Loucy (cell line): ENCODE measurements around the gene OR8I2.

Source experiments
- H2AFZ ChIP-seq: fragments of 200-600 bp; sonication (generic); 2 replicates; pipeline ENCODE4 v1.6.0; 2016; ENCODE audit warnings: antibody characterized with exemption, mild to moderate bottlenecking, low read length, moderate library complexity
- H3F3A ChIP-seq: fragments of 200-600 bp; 2 replicates; pipeline ENCODE4 v1.6.0; 2016; ENCODE audit warnings: antibody characterized with exemption, low read depth, mild to moderate bottlenecking
- H3K27me3 ChIP-seq: fragments of 200-600 bp; sonication (generic); 2 replicates; pipeline ENCODE4 v1.6.1; 2014; ENCODE audit warnings: low read length, mild to moderate bottlenecking; ENCODE audit not compliant: insufficient read depth, poor library complexity, severe bottlenecking
- H3K36me3 ChIP-seq: fragments of 200-600 bp; sonication (generic); 2 replicates; pipeline ENCODE4 v1.6.1; 2016; ENCODE audit warnings: low read length; ENCODE audit not compliant: insufficient read depth
- H3K4me1 ChIP-seq: fragments of 200-600 bp; sonication (generic); 2 replicates; pipeline ENCODE4 v1.5.1; 2014; ENCODE audit warnings: low read length, mild to moderate bottlenecking; ENCODE audit not compliant: insufficient read depth, poor library complexity, severe bottlenecking
- H3K4me2 ChIP-seq: fragments of 200-600 bp; sonication (generic); 2 replicates; pipeline ENCODE4 v1.6.0; 2014; ENCODE audit warnings: antibody characterized with exemption, low read length, low read depth, mild to moderate bottlenecking; ENCODE audit not compliant: poor library complexity, severe bottlenecking
- H3K4me3 ChIP-seq: fragments of 200-600 bp; sonication (generic); 2 replicates; pipeline ENCODE4 v1.5.1; 2014; ENCODE audit warnings: low read length, mild to moderate bottlenecking, mixed read lengths; ENCODE audit not compliant: poor library complexity, severe bottlenecking
- H3K79me2 ChIP-seq: fragments of 200-600 bp; sonication (generic); 2 replicates; pipeline ENCODE4 v1.6.1; 2014; ENCODE audit warnings: low read length; ENCODE audit not compliant: insufficient read depth
- H3K9ac ChIP-seq: fragments of 200-600 bp; sonication (generic); 2 replicates; pipeline ENCODE4 v1.6.0; 2014; ENCODE audit warnings: mild to moderate bottlenecking, low read depth, low read length, moderate library complexity; ENCODE audit not compliant: poor library complexity, severe bottlenecking
- H3K9me2 ChIP-seq: fragments of 200-600 bp; sonication (generic); replicated peaks from 2 replicates; pipeline ENCODE4 v1.6.1; 2016; ENCODE audit warnings: low read depth, low read length, mixed read lengths
- H3K9me3 ChIP-seq: fragments of 200-600 bp; sonication (generic); 2 replicates; pipeline ENCODE4 v1.6.1; 2014; ENCODE audit warnings: mild to moderate bottlenecking, antibody characterized with exemption, low read length, low read depth; ENCODE audit not compliant: insufficient read depth
- H4K20me1 ChIP-seq: fragments of 200-600 bp; sonication (generic); 2 replicates; pipeline ENCODE4 v1.6.0; 2014; ENCODE audit warnings: antibody characterized with exemption, low read length, mild to moderate bottlenecking; ENCODE audit not compliant: insufficient read depth, poor library complexity, severe bottlenecking
- CTCF ChIP-seq: fragments of 200-600 bp; sonication (generic); conservative IDR thresholded peaks from 2 replicates; pipeline ENCODE4 v1.5.1; 2014; ENCODE audit warnings: mild to moderate bottlenecking, antibody characterized with exemption, low read length
- EZH2phosphoT487 ChIP-seq: fragments of 200-600 bp; IDR thresholded peaks from 2 replicates; pipeline ENCODE4 v1.6.1; 2018; ENCODE audit warnings: antibody characterized with exemption, mild to moderate bottlenecking, moderate library complexity, borderline replicate concordance

The OR8I2 gene

DNA sequence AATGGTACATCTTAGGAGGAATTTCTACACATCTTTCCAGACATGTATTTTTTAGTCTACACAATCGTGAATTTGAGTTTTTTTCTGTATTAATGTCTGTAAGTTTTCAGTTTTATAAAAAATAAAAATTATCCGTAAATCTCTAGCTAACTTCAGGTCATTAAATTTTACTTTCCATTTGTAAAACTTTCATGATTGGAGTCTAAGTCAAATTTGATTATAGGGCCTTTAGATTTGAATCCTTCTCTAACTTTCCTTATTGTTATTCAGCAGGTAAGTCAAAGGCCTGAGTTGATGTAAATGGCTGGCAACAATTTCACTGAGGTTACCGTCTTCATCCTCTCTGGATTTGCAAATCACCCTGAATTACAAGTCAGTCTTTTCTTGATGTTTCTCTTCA, at the start of gene OR8I2:
OR8I2 (plus strand) TSS at position 301 of the 400 bp plus-strand sequence; CDS start at position 301, 0 bp downstream.
- TF ChIP-seq CTCF (no peak), EZH2phosphoT487 (no peak)
- no peaks in the 10 kb centered on the region for H3K27me3 ChIP-seq

DNA sequence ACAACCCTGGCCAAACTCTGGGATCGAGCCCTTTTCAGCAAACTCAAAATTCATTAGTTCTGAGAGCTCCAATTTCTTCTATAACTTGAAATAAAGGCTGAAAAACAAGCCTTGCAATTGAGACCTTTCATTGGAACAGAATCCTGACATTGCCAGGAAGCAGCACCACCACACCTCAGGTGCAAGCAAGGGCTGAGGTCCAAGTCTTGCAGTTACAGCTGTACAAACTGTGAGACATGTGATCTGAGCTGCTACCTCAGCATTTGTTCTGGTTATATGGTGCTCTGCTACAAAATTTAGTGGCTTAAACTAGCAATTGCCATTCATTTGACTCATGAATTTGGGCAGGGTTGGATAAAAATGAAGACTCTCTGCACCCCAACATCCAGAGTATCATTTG, 47.6 kb upstream of the OR8I2 start:
- Histone ChIP-seq H3K9me2 (no peaks in the 10 kb centered on the region), H3K4me1 (no peaks in the 10 kb centered on the region), H3K4me3 (no peak overlapping the region), H3K27me3 (no peaks in the 10 kb centered on the region), H3K36me3 (no peaks in the 10 kb centered on the region), H3K4me2 (no peak overlapping the region), H3K9me3 (no peaks in the 10 kb centered on the region; the same call in 1 of the 2 replicates), H4K20me1 (no peaks in the 10 kb centered on the region), H3K79me2 (no peaks in the 10 kb centered on the region), H3K9ac (no peak overlapping the region), H2AFZ (no peak overlapping the region), H3F3A (no peaks in the 10 kb centered on the region)
- TF ChIP-seq EZH2phosphoT487 (no peak), CTCF (no peak)

More for the DNA sequence above, at the start of gene OR8I2:
- H3F3A ChIP-seq = no peaks in the 10 kb centered on the region
- H3K79me2 ChIP-seq = no peaks in the 10 kb centered on the region
- H4K20me1 ChIP-seq = no peaks in the 10 kb centered on the region
- H3K4me1 ChIP-seq = no peaks in the 10 kb centered on the region
- no peak within 1 kb of the TSS for H3K4me3 ChIP-seq
- H3K9me2 ChIP-seq = no peaks in the 10 kb centered on the region
- H3K9ac ChIP-seq = no peak within 1 kb of the TSS
- H3K36me3 ChIP-seq = no peaks in the 10 kb centered on the region
- H3K9me3 ChIP-seq = no peaks in the 10 kb centered on the region
- H3K4me2 ChIP-seq = no peak within 1 kb of the TSS
- no peak within 1 kb of the TSS for H2AFZ ChIP-seq

GRCh38 chr11:56048480-56048879, 44.6 kb upstream of the OR8I2 start:
- TF ChIP-seq CTCF (no peak), EZH2phosphoT487 (no peak)
- Histone ChIP-seq H3K36me3 (no peaks in the 10 kb centered on the region), H3K9me3 (no peaks in the 10 kb centered on the region), H3F3A (no peaks in the 10 kb centered on the region), H4K20me1 (no peaks in the 10 kb centered on the region), H3K4me1 (no peaks in the 10 kb centered on the region), H3K79me2 (no peaks in the 10 kb centered on the region), H3K4me2 (no peak overlapping the region), H3K4me3 (no peak overlapping the region), H3K27me3 (no peaks in the 10 kb centered on the region), H3K9me2 (no peaks in the 10 kb centered on the region), H3K9ac (no peak overlapping the region), H2AFZ (no peak overlapping the region)
